Left cardiac atrium (tissue), 4 donors: Measurements from ENCODE around the gene HSPA13. TPM values are rescaled to one million over a fixed set of nuclear protein-coding genes. Genes with fewer than 3 reads are reported as not detected.

Experiments
- ATAC-seq, 2 donors: fragments of 200-7000 bp; cut with Tn5 transposase; one replicate each; pipeline ENCODE4 v1.9.1; 2020; ENCODE audit warnings: mild to moderate bottlenecking in 2 of 2, moderate library complexity in 2 of 2
- DNase-seq: peaks from one replicate; pipeline ENCODE4 v3.0.0-alpha.2; 2020
- intact Hi-C, 2 donors: fragments of 100-400 bp; cut with DNase I; formaldehyde crosslinking; loops; one replicate each; pipeline versions ENCODE4 v1.14.1 to v1.15.1; 2022 to 2023
- long read RNA-seq: library from polyadenylated mRNA; unstranded; transcript quantifications from one replicate; pipeline ENCODE4 v2.0.0, GENCODE V29; 2021
- total RNA-seq, 2 donors: library from RNA; stranded (reverse); fragmentation: NEBNext Ultra II Directional; extraction: Animal tissue kit (Norgen Biotek cat#: 25700); gene quantifications; one replicate each; pipeline ENCODE4 v1.2.1, GENCODE V29; 2021
- donor health status: DM: no; HTN: yes; CAD: no.
- donor health status: DM: no; HTN: yes; CAD: no; lungs with severe emphysema.
- donor health status: DM: yes; HTN: yes; CAD: no.
- donor health status: Dilated cardiomyopathy.

The HSPA13 gene, protein sequence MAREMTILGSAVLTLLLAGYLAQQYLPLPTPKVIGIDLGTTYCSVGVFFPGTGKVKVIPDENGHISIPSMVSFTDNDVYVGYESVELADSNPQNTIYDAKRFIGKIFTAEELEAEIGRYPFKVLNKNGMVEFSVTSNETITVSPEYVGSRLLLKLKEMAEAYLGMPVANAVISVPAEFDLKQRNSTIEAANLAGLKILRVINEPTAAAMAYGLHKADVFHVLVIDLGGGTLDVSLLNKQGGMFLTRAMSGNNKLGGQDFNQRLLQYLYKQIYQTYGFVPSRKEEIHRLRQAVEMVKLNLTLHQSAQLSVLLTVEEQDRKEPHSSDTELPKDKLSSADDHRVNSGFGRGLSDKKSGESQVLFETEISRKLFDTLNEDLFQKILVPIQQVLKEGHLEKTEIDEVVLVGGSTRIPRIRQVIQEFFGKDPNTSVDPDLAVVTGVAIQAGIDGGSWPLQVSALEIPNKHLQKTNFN
- 10 to 100 TPM; 17.6 to 27.4 TPM for total RNA-seq
- long read RNA-seq, transcript HSPA13-201 (5 exons, 3,986 nt): major isoform, 23 of 25 reads
- long read RNA-seq, partial matches to known transcripts: 2 of 25 reads
- long read RNA-seq, other reads (novel, unspliced or antisense): 0 of 25 reads

DNA sequence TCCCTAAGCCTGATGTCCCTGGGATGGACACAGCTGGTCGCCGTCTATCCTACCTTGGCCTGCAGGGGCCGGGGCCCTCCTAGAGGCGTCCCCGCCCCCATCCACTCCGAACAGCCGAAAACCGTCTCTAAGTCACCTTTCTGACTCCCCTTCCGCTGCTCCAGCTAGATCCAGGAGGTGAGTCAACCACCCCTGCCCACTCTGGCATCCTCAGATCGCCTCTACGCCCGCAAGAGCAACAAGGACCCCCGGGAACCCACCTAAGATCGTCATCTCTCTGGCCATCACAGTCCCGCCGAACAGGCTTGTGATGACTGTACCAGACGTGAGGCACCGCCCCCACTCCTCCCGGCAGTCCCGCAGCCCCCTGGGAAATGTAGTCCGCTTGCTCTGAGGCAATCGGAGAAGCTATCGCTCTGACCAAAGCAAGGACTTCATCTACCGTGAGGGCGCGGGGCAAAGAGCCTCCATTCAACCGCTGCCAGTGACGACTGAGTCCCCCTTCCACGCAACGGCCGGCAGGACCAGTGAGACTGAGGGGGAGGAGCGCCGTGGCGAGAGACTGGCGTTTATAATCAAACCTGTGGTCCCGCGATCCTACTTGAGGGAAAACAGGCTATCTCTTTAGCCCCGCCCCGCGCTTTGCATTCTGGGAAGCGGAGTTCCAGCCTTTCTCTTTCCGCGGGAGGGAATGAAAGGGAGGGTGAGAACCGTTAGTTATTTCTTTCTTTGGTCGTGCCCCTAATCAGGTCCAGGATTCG, at the start of gene HSPA13:
Gene HSPA13 (minus strand): TSS at position 312 of the 761 bp plus-strand sequence. CDS start 27 bp downstream, at position 285.
- peak; percentile 99 to 100 for ATAC-seq

DNA sequence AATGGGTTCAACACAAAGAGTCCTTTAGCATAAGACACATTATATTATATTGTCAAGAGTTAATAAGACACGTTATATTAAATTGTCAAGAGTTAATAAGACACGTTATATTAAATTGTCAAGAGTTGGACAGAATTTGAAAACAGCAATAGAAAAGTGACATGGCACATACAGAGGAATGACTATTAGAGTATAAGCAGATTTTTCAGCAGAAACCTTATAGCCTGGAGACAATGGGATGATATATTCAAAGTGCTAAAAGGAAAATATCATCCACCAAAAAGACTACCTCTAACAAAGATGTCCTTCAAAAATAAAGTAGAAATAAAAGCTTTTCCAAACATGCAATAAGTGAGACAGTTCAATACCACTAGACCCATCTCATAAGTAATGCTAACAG, 36.0 kb upstream of the HSPA13 start:
- intact Hi-C loops: loop anchor here in 1 of 2 donors (10.0 kb wide), 1 partner anchor 436 kb away; no protein-coding TSS in a partner anchor
- ATAC-seq (no peak), DNase-seq (no peak)

More for the DNA sequence above, at the start of gene HSPA13:
- peak; percentile 100 for DNase-seq
- intact Hi-C loops: loop anchor here in 1 of 2 donors (10.0 kb wide), 1 partner anchor 1342 kb away; the partner anchor contains the start of gene USP25

DNA sequence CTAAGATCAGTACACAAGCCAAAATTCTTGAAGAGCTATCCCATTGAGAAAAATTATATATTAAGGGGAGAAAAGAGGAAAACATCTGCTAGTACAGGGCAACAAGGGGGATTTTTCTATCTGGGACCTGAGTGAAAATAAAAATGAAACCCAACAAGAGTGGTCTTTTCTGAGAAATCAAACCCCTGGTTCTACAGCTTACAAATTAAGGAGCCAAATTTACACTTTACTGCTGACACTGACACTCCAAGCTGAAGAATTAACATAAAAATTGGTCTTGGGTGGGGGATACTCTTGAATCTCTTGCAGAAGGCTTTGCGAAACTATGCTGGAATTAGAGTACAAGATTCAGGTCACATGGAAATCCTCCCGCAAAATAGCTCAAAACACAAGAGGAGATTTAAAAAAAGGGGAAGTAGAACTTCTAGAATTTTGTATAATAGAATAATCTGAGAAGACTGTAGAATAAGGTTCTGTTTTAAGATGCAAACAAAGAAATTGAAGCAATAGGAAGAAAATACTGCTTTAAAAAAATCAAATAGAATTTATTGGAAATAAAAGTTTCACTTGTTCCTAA, 32.1 kb upstream of the HSPA13 start:
- ATAC-seq: no peak
- no peak for DNase-seq
- intact Hi-C loops: loop anchor here in 1 of 2 donors (10.0 kb wide), 1 partner anchor 440 kb away; no protein-coding TSS in a partner anchor

DNA sequence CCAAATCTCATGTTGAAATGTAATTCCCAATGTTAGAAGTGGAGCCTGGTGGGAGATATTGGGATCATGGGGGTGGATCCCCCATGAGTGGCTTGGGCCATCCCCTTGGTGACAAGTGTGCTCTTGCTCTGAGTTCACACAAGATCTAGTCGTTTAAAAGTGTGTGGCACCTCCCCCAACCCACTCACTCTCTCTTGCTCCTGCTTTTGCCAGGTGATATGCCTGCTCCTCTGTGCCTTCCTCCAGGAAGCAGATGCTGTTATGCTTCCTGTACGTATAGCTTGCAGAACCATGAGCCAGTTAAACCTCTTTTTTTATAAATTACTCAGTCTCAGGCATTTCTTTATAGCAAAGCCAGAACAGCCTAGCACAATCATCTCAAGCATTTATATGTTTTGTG, 23.0 kb upstream of the HSPA13 start:
- intact Hi-C loops: loop anchor here in 1 of 2 donors (10.0 kb wide), 1 partner anchor 329 kb away; no protein-coding TSS in a partner anchor
- ATAC-seq: no peak
- DNase-seq: no peak

DNA sequence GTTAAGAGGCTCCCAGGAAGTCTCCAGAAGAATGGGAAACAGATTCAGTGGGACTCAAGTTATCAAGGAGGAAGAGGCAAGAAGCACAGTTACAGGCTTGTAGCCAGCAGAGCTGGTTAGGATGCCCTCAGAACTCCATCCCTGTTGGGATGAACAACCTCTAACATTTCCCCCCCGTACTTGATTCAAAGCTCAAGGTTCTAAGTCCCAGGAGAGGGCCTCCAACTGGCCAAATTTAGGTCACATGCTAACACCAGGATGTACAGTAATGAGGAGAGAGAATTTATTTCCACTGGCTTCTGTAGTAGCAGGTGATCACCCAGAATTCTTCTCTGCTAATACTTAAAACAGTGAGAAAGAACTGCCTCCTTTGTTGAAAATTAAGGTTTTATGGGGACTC, 22.3 kb upstream of the HSPA13 start:
- DNase-seq (no peak), ATAC-seq (no peak)
- intact Hi-C loops: loop anchor here in 1 of 2 donors (10.0 kb wide), 1 partner anchor 330 kb away; no protein-coding TSS in a partner anchor

DNA sequence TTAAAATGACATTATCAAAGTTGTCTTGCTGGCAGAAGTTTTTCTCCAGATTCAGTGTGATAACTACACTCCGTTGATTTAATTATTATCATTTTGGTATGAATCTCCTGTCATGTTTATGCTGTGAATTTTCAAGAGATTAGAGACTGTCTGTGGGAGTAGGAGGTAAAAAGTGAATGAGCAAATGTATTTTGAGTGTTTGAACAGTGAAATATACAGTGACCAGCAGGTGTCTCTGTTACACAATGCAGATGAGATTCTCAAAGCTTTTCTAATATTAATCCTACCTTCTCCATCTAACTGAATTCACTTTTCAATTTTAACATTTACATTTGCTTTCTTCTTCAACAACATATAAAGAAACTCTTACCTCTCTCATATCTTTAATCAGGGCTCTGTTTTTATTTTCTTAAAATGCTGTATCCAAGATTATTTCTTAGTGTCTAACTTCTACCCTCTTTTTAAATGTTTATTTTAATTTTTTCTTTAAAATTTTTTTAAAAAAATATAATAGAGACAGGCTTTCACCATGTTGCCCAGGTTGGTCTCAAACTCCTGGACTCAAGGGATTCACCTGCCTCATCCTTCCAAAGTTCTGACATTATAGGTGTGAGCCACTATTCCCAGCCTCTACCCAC, 20.9 kb upstream of the HSPA13 start:
- DNase-seq (no peak), ATAC-seq (peak in 1 of 2 donors; percentile 47)

DNA sequence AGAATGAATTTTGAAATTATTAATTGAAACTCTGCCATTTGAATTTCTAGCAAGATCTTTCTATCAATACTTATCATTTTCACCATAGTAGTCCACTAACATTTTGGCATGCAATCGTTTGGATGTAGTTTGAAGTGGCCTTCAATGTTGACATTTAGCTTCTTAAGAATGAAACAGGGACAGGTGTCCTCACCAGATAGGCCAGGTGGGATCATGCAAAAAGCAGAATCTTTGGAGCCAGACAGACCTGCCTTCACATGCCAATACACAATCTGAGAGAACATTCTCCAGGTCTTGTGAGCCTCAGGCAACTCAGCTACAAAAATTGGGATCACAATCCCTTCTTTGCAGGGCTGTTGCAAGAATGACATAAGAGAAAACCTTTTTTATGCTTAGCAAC, 18.3 kb upstream of the HSPA13 start:
- DNase-seq: no peak
- intact Hi-C loops: loop anchor here in 1 of 2 donors (5.0 to 10.0 kb wide), 2 partner anchors 334 to 1191 kb away; no protein-coding TSS in a partner anchor
- ATAC-seq: no peak

More for the DNA sequence above, 20.9 kb upstream of the HSPA13 start:
- intact Hi-C loops: loop anchor here in 1 of 2 donors (5.0 to 10.0 kb wide), 2 partner anchors 331 to 1189 kb away; no protein-coding TSS in a partner anchor

DNA sequence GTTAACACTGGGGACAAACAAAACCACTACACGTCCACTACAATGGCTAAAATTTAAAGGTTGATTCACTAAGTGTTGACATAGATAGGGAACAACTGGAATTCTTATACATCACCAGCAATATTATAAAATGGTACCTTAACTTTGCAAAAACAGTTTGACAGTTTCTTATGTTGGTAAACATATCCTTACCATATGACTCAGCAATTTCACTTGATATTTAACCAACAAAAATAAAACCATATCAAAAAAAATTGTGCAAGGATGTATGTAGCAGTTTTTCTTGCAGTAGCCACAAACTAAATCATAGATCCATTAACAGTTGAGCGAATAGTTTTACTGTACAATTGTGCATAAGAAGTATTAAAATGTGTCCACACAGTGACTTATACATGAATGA, 5.3 kb upstream of the HSPA13 start:
- intact Hi-C loops: loop anchor here in 1 of 2 donors (10.0 kb wide), 1 partner anchor 1337 kb away; the partner anchor contains the start of gene USP25
- no peak for ATAC-seq
- no peak for DNase-seq

DNA sequence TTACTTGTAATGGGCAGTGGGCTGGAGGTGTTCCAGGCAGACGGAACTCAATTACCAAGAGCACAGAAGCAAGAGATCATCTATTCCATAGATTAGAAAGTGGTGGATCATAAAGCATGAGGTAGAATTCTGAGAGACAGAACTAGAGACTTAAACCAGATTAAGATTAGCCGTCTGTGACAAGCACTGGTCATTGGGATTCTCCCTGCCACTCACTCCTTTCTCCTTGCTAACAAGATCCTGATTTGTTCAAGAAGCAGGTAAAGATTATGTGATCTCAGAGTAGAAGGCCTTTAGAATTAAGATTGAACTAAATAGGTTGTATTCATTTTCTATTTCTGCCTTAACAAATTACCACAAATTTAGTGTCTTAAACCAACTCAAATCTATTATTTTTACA, 1.5 kb upstream of the HSPA13 start:
- intact Hi-C loops: loop anchor here in 1 of 2 donors (10.0 kb wide), 1 partner anchor 1340 kb away; the partner anchor contains the start of gene USP25
- no peak for DNase-seq
- no peak for ATAC-seq

DNA sequence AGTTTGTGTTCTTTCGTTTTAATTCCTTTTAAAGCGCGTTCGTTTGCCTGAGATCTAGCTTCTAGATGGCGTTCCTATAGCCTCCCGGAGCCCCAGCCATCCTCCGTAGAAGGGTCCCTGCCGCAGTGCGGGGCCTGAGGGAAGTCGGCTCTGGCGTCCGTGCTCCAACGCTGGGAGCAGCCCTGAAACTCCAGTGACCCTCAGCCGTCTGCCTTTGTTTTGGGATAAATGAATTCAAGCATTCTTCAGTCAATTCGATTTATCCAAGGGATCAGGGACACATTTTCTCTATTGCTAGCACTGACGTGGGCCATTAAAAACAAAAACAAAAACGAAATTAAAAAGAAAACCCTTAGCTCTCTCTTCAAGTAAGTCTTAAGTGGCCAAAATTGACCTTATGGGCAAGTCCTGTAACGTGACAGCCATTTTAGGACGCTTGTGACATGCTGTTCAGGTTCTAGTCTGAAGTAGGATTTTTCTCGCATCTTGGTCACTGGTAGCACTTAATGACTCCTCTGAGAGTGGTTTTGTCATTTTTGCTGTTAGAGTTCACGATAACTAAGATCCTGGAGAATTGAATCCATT, 742 bp upstream of the HSPA13 start:
- peak; percentile 59 for DNase-seq
- intact Hi-C loops: loop anchor here in 1 of 2 donors (10.0 kb wide), 1 partner anchor 1341 kb away; the partner anchor contains the start of gene USP25
- ATAC-seq: peak; percentile 49 to 70

DNA sequence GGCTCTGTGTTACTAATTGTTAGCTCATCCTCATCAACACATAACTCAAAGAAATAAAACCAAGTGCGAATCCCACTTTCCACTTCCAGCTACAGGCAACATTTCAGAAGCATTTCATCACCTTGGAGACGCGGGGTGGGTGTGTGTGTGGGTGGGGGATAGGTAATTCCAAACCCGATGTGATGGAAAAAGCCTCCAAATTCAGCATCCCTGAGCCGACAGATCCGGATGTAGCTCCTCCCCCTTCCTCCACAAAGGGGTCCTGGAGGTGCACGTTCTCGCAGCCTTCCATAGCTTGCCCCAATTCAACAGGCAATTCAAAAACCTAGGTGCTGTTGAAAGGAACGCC, 486 bp downstream of the HSPA13 start:
- ATAC-seq: peak in 1 of 2 donors; percentile 0
- intact Hi-C loops: loop anchor here in 1 of 2 donors (10.0 kb wide), 1 partner anchor 1342 kb away; the partner anchor contains the start of gene USP25

DNA sequence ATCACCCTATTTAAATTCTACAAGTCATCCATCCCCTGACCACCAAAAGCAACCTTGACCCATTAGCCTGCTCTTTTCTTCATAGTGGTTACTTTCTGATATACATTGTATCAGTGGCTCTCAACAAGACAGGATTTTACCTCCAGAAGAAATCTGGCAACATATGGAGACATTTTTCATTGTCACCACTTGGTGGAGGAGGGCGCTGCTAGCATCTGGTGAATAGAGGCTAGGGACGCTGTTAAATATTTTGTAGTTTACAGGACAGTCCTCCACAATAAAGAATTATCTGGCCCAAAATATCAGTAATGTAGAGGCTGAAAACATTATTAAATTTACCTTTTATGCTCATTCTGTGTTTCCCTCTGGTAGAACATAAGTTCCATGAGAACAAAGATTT, 6.1 kb downstream of the HSPA13 start:
- intact Hi-C loops: no loop called here
- ATAC-seq (no peak), DNase-seq (no peak)

More for the DNA sequence above, 486 bp downstream of the HSPA13 start:
- no peak for DNase-seq

DNA sequence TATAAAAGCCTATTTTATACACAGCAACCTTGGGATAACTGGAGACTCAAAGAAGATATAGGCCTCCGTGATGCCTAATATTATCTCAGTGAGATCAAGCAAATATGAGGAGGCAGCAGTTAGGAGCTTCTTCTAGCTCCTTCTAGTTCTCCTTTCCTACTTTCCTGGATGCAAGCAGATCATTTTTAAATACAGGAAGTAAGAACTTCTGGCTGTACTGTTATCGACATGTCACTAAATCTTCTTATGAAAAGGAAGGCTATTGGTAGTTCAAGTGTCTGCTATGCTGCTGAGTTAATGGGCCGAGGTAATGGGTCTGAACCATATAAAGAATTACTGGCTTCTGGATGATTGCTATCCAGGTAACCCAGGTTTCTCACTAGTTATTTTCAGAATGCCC, 15.9 kb downstream of the HSPA13 start:
- DNase-seq (no peak), ATAC-seq (no peak)
- intact Hi-C loops: no loop called here

DNA sequence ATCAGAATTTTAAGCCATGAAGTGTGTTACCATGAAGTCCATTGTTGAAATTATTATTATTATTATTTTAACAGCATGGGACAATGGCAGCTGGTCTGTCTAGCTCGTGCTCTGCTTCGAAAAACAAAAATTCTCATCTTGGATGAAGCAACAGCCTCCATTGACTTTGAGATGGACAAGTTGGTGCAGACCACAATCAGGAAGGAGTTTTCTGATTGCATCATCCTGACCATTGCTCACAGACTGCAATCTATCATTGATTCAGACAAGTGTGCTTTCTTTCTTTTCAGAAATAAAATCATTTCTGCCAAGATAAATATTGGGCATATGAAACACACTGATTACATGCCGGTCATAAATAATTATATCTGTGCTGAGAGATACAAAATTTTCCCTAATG, 21.0 kb downstream of the HSPA13 start:
- intact Hi-C loops: no loop called here
- ATAC-seq (peak in 1 of 2 donors; percentile 84), DNase-seq (no peak)

DNA sequence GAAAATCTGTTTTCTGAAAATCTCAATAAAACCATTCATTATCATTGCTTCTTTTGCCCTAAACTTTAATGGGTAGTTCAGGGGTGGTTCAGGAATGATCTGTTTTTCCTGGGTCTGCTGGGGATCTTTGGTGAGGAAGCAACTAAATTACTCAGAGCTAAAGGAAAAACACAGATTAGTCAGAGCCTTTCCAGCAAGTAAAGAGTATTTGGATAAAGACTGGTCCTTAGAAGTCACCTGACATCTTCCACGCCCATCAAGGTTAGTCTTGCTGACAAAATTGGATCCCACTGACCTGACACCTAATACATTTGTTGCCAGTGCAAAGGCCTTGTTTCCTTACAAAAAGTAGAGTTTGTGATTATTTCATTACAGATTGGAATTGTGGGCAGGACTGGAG, 24.2 kb downstream of the HSPA13 start:
- intact Hi-C loops: no loop called here
- DNase-seq (no peak), ATAC-seq (no peak)

DNA sequence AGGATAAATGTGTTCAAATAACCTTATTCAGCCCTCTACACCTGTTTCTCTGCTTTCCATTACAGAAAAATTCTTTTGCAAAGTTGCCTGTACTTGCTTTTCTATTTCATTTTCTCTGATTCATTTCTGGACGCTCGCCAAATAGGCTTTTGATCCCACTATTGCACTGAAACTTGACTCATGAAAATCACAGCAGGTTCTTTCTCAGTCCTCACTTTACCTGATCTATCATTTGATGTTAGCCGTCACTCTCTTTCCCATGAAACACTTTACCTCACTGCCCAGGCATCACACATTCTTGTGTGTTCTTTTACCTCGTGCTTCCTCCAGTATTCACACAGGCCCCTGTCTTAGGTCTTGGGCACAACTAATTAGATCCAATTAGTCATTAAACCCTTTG, 26.2 kb downstream of the HSPA13 start:
- ATAC-seq (no peak), DNase-seq (no peak)
- intact Hi-C loops: no loop called here

DNA sequence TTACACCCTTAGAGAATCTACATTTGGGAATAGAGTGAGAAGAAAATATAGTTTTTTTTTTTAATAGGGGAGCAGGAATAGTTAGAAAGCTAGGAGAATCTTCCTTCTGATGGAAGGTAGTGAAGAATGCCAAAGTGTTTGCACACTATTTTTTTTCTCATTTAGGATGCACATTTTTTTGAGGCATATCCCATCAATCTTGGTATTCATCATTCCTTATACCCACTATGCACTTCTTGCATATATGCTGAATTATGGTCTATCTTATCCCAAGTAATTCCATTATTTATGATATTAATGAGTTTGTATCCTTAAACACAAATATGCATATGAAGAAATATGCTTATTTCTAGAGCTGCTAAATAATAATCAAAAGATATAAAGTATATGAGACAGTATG, 28.4 kb downstream of the HSPA13 start:
- intact Hi-C loops: no loop called here
- no peak for ATAC-seq
- DNase-seq: no peak

DNA sequence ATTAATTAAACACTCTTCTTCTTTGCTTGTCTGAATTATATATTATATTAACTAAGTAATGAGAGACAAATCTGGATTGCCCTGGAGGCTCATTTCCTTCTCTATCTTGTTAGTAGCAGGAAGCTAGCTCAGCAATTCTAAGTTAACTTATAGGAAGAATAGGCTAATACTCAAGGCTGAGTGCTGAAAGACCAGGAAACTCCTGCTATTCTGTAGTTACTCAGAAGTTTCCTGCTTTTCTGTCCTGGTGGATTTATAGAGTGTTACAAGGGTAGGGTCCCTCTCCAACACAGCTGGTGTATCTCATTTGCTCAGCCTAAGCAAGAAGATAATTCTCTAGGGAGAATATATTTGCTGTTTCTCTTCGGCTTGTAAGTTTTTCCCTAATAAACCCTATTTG, 29.2 kb downstream of the HSPA13 start:
- DNase-seq: no peak
- intact Hi-C loops: no loop called here
- no peak for ATAC-seq
